OCI-LY1 (cell line): ENCODE data around the gene CDH4.

Experiments used
- H2AFZ ChIP-seq: fragments of 200-600 bp; sonication (generic), shearing (Covaris generic); 2 replicates; pipeline ENCODE4 v1.6.0; 2014; ENCODE audit warnings: antibody characterized with exemption, mild to moderate bottlenecking, low read length
- H3F3A ChIP-seq: fragments of 200-600 bp; sonication (generic), shearing (Covaris generic); 2 replicates; pipeline ENCODE4 v1.6.0; 2014; ENCODE audit warnings: mild to moderate bottlenecking, antibody characterized with exemption, low read length, moderate library complexity; ENCODE audit not compliant: insufficient read depth
- H3K27ac ChIP-seq: fragments of 200-600 bp; sonication (generic); 2 replicates; pipeline ENCODE4 v1.5.1; 2014; ENCODE audit warnings: low read length, mixed run types, mild to moderate bottlenecking, low read depth; ENCODE audit not compliant: poor library complexity, severe bottlenecking
- H3K27me3 ChIP-seq: fragments of 200-600 bp; sonication (generic); 2 replicates; pipeline ENCODE4 v1.6.0; 2014; ENCODE audit warnings: antibody characterized with exemption, mild to moderate bottlenecking, low read length, moderate library complexity; ENCODE audit not compliant: insufficient read depth
- H3K36me3 ChIP-seq: fragments of 200-600 bp; sonication (generic); 2 replicates; pipeline ENCODE4 v1.6.1; 2014; ENCODE audit warnings: mild to moderate bottlenecking, antibody characterized with exemption, low read length, moderate library complexity, mixed read lengths; ENCODE audit not compliant: insufficient read depth
- H3K4me1 ChIP-seq: fragments of 200-600 bp; sonication (generic); 2 replicates; pipeline ENCODE4 v1.5.1; 2014; ENCODE audit warnings: mild to moderate bottlenecking, low read length, moderate library complexity; ENCODE audit not compliant: insufficient read depth, severe bottlenecking
- H3K4me2 ChIP-seq: fragments of 200-600 bp; sonication (generic), shearing (Covaris generic); 2 replicates; pipeline ENCODE4 v1.6.1; 2014; ENCODE audit warnings: low read length
- H3K4me3 ChIP-seq: fragments of 200-600 bp; sonication (generic); 2 replicates; pipeline ENCODE4 v1.5.1; 2014; ENCODE audit warnings: low read length, low read depth, mild to moderate bottlenecking, mixed read lengths; ENCODE audit not compliant: poor library complexity, severe bottlenecking
- H3K79me2 ChIP-seq: fragments of 200-600 bp; shearing (Covaris generic); 2 replicates; pipeline ENCODE4 v1.6.1; 2016; ENCODE audit warnings: mixed run types, low read length, mixed read lengths; ENCODE audit not compliant: insufficient read depth
- H3K9ac ChIP-seq: fragments of 200-600 bp; sonication (generic), shearing (Covaris generic); 2 replicates; pipeline ENCODE4 v1.6.1; 2014; ENCODE audit warnings: mild to moderate bottlenecking, low read length, mixed read lengths
- H3K9me2 ChIP-seq: fragments of 200-600 bp; sonication (generic), shearing (Covaris generic); 2 replicates; pipeline ENCODE4 v1.6.1; 2014; ENCODE audit warnings: low read depth, mild to moderate bottlenecking, low read length, mixed read lengths
- H3K9me3 ChIP-seq: fragments of 200-600 bp; shearing (Covaris generic); 2 replicates; pipeline ENCODE4 v1.6.1; 2014; ENCODE audit warnings: low read length, mixed read lengths
- H4K20me1 ChIP-seq: fragments of 200-600 bp; sonication (generic), shearing (Covaris generic); 2 replicates; pipeline ENCODE4 v1.6.0; 2016; ENCODE audit warnings: mild to moderate bottlenecking, low read length; ENCODE audit not compliant: insufficient read depth
- CTCF ChIP-seq: fragments of 200-600 bp; sonication (generic), shearing (Covaris generic); IDR thresholded peaks from 2 replicates; pipeline ENCODE4 v1.5.1; 2017; ENCODE audit warnings: mild to moderate bottlenecking, antibody characterized with exemption, low read length, moderate library complexity, mixed read lengths
- EZH2 ChIP-seq: fragments of 200-600 bp; sonication (generic), shearing (Covaris generic); IDR thresholded peaks from 2 replicates; pipeline ENCODE4 v1.8.0; 2017; ENCODE audit warnings: borderline replicate concordance, mixed run types, mild to moderate bottlenecking, antibody characterized with exemption, low read length, moderate library complexity, mixed read lengths

Gene CDH4

GRCh38 chr20:61694682-61695081 lies 442.6 kb downstream of the CDH4 start:
- no peak overlapping the region for H3K4me3 ChIP-seq
- H3F3A ChIP-seq = no peaks in the 10 kb centered on the region
- H3K27me3 ChIP-seq = no peaks in the 10 kb centered on the region
- no peaks in the 10 kb centered on the region for H4K20me1 ChIP-seq
- no peaks in the 10 kb centered on the region for H3K36me3 ChIP-seq
- H3K4me2 ChIP-seq = no peak overlapping the region
- H3K9me3 ChIP-seq = no peaks in the 10 kb centered on the region
- no peak overlapping the region for H3K9ac ChIP-seq
- H2AFZ ChIP-seq = no peak overlapping the region
- no peaks in the 10 kb centered on the region for H3K79me2 ChIP-seq
- H3K4me1 ChIP-seq = no peaks in the 10 kb centered on the region
- no peaks in the 10 kb centered on the region for H3K9me2 ChIP-seq
- no peak overlapping the region for H3K27ac ChIP-seq
- TF ChIP-seq EZH2 = no peak
- no peak for TF ChIP-seq CTCF

GRCh38 chr20:61695741-61696140 lies 443.7 kb downstream of the CDH4 start:
- no peaks in the 10 kb centered on the region for H3K27me3 ChIP-seq
- no peak overlapping the region for H3K27ac ChIP-seq
- H3K4me1 ChIP-seq = no peaks in the 10 kb centered on the region
- H2AFZ ChIP-seq = no peak overlapping the region
- TF ChIP-seq EZH2 = no peak
- no peaks in the 10 kb centered on the region for H3F3A ChIP-seq
- H4K20me1 ChIP-seq = no peaks in the 10 kb centered on the region
- no peaks in the 10 kb centered on the region for H3K9me3 ChIP-seq
- H3K9me2 ChIP-seq = no peaks in the 10 kb centered on the region
- H3K9ac ChIP-seq = no peak overlapping the region
- no peaks in the 10 kb centered on the region for H3K36me3 ChIP-seq
- H3K4me3 ChIP-seq = no peak overlapping the region
- no peak overlapping the region for H3K4me2 ChIP-seq
- no peaks in the 10 kb centered on the region for H3K79me2 ChIP-seq

GRCh38 chr20:61696181-61696735 lies 444.2 kb downstream of the CDH4 start:
- H3K9me3 ChIP-seq = no peaks in the 10 kb centered on the region
- H3K27ac ChIP-seq = no peak overlapping the region
- no peaks in the 10 kb centered on the region for H3K9me2 ChIP-seq
- no peak overlapping the region for H3K4me2 ChIP-seq
- H3F3A ChIP-seq = no peaks in the 10 kb centered on the region
- H3K4me3 ChIP-seq = no peak overlapping the region
- TF ChIP-seq CTCF (no peak), EZH2 (no peak)
- H3K36me3 ChIP-seq = no peaks in the 10 kb centered on the region
- no peaks in the 10 kb centered on the region for H3K4me1 ChIP-seq
- H3K79me2 ChIP-seq = no peaks in the 10 kb centered on the region
- H3K9ac ChIP-seq = no peak overlapping the region
- no peak overlapping the region for H2AFZ ChIP-seq
- no peaks in the 10 kb centered on the region for H3K27me3 ChIP-seq
- H4K20me1 ChIP-seq = no peaks in the 10 kb centered on the region
